ENCODE results near the gene TBP. TPM values are rescaled to one million over a fixed set of nuclear protein-coding genes. Genes with fewer than 3 reads are reported as not detected.
A peak's percentile ranks its signal among the peaks of the same experiment; 100 is the strongest.

TBP gene
- total RNA-seq, 2 donors from 2014 or later = 11.7 to 13.4 TPM

- intact Hi-C loops (cut with DNase I) = no loop called here
- H3K4me3 ChIP-seq = no peak overlapping the region
- DNase-seq = no peak
- peaks cover 28% of the 10 kb centered on the region for H3K36me3 ChIP-seq
- H3K9me3 ChIP-seq = no peaks in the 10 kb centered on the region
- TF ChIP-seq CTCF (IDR thresholded peaks at IDR 0.05) = no peak
- no peak overlapping the region for H3K9ac ChIP-seq (ENCODE audit: low read depth in 2 of 2, low read length in 2 of 2)
- H3K4me1 ChIP-seq = no peaks in the 10 kb centered on the region
- H3K27ac ChIP-seq = no peak overlapping the region
- H3K27me3 ChIP-seq = no peaks in the 10 kb centered on the region
Observed at GRCh38 chr6:170537329-170537728, 16.8 kb upstream of the TBP start.

- DNase-seq = no peak
- H3K4me1 ChIP-seq = no peaks in the 10 kb centered on the region
- intact Hi-C loops (cut with DNase I) = no loop called here
- TF ChIP-seq CTCF (IDR thresholded peaks at IDR 0.05) = no peak
- H3K36me3 ChIP-seq = peaks cover 35% of the 10 kb centered on the region
- H3K27ac ChIP-seq = no peak overlapping the region
- H3K4me3 ChIP-seq = no peak overlapping the region
- no peaks in the 10 kb centered on the region for H3K9me3 ChIP-seq
- no peak overlapping the region for H3K9ac ChIP-seq (ENCODE audit: low read depth in 2 of 2, low read length in 2 of 2)
- no peaks in the 10 kb centered on the region for H3K27me3 ChIP-seq
Observed at GRCh38 chr6:170542031-170542719, 12.0 kb upstream of the TBP start.

- Histone ChIP-seq H3K36me3 (peaks cover 39% of the 10 kb centered on the region), H3K4me1 (no peaks in the 10 kb centered on the region), H3K4me3 (no peak overlapping the region), H3K27ac (no peak overlapping the region), H3K9ac (ENCODE audit: low read depth in 2 of 2, low read length in 2 of 2) (no peak overlapping the region), H3K27me3 (no peaks in the 10 kb centered on the region), H3K9me3 (no peaks in the 10 kb centered on the region)
- DNase-seq = no peak
- intact Hi-C loops (cut with DNase I) = no loop called here
- no peak for TF ChIP-seq CTCF (IDR thresholded peaks at IDR 0.05)
Observed at GRCh38 chr6:170545405-170545804, 8.8 kb upstream of the TBP start.

GRCh38 chr6:170552765-170553533 lies 1.2 kb upstream of the TBP start, which contains the start of gene PSMB1:
Gene PSMB1, minus strand, starts transcription at chr6:170553307. Its CDS starts 65 bp downstream, at chr6:170553242.
- peaks cover 19% of the 10 kb centered on the region for H3K4me1 ChIP-seq
- intact Hi-C loops (cut with DNase I) = no loop called here
- TF ChIP-seq CTCF (IDR thresholded peaks at IDR 0.05) = no peak

GRCh38 chr6:170553534-170554012 lies 596 bp upstream of the TBP start:
- TF ChIP-seq CTCF (IDR thresholded peaks at IDR 0.05) = no peak
- H3K9me3 ChIP-seq = no peaks in the 10 kb centered on the region
- H3K4me3 ChIP-seq = peak overlapping the region; percentile 72
- peaks cover 19% of the 10 kb centered on the region for H3K4me1 ChIP-seq
- peaks cover under 1% of the 10 kb centered on the region for H3K36me3 ChIP-seq
- H3K27ac ChIP-seq = peak overlapping the region; percentile 86
- intact Hi-C loops (cut with DNase I) = loop anchor here (2.0 kb wide), 1 partner anchor 803 kb away; the partner anchor contains the start of genes DYNLT2 and ERMARD
- H3K27me3 ChIP-seq = no peaks in the 10 kb centered on the region
- peak overlapping the region in 1 of 2 donors; percentile 88 for H3K9ac ChIP-seq (ENCODE audit: low read depth in 2 of 2, low read length in 2 of 2)
- DNase-seq = no peak

More at GRCh38 chr6:170552765-170553533, 1.2 kb upstream of the TBP start, which contains the start of gene PSMB1:
- H3K36me3 ChIP-seq = peaks cover 6% of the 10 kb centered on the region
- DNase-seq = peak; percentile 96
- H3K9ac ChIP-seq (ENCODE audit: low read depth in 2 of 2, low read length in 2 of 2) = peak within 1 kb of the TSS; percentile 70 to 88
- H3K27me3 ChIP-seq = no peaks in the 10 kb centered on the region
- H3K9me3 ChIP-seq = no peaks in the 10 kb centered on the region
- peak within 1 kb of the TSS; percentile 72 for H3K4me3 ChIP-seq
- H3K27ac ChIP-seq = peak within 1 kb of the TSS; percentile 86

Measured in colonic mucosa (tissue), 4 donors.